ENCODE measurements around the gene ADCY1. TPM values are rescaled to one million over a fixed set of nuclear protein-coding genes. Genes with fewer than 3 reads are reported as not detected.

ADCY1 gene
- total RNA-seq, 1 donor from 2014 or later: 3.1 TPM

DNA sequence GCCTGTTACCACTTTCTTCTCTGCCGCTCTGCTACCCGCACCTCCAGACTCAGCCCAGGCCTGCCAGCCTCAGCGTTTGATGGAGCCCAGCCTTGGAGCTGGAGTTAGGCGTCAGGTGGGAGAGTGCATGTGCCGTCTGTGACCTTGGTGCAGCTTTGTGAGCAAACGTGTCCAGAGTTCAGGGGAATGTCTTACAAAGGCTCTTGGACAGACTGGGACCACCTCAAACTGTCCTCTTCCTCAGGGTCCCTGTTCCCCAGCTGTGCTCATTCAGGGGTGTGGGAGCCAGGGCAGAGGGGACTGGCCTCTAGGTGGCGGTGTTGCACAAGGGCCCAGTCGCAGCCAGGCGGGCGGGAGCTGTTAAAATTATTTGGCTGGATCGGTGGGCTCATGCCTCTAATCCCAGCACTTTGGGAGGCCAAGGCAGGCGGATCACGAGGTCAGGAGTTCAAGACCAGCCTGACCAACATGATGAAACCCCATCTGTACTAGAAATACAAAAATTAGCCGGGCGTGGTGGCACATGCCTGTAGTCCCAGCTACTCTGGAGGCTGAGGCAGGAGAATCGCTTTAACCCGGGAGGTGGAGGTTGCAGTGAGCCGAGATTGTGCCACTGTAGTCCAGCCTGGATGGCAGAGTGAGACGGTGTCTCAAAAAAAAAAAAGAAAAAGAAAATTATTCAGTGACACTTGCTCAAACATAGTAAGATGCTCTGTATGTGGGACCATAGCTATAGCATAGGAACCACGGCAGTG, 89.2 kb downstream of the ADCY1 start:
- intact Hi-C loops (cut with micrococcal nuclease): no loop called here

DNA sequence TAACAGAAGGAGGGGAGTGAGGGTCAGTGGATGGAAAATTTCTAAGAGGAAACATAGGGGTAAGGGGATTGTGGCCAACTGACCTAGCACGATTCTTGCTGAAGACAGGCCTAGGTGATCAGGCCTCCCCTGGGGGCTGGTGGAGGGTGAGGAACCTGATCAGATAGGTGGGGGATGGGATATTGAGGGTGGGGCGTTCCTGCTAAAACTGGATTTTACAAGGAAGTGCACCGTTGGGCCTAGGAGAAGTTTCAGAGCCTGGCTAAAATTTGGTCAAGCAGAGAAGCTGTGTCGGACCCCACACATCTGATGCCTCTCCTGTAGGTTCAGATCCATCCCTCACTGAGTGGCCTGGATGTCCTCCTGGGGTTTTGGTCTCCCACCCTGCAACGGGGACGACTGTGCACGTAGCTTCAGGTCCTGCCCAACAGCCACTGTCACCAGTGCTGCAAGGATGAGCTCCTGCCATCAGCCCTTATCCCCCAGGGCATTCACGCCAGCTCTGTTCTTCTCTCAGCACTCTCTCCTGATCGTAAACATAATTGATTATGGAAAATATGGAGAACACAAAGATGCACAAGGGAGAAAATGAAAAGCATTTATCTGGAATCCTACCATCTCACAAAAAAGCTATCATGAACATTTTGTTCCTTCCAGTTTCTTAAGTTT, 89.9 kb downstream of the ADCY1 start:
- intact Hi-C loops (cut with micrococcal nuclease): no loop called here

DNA sequence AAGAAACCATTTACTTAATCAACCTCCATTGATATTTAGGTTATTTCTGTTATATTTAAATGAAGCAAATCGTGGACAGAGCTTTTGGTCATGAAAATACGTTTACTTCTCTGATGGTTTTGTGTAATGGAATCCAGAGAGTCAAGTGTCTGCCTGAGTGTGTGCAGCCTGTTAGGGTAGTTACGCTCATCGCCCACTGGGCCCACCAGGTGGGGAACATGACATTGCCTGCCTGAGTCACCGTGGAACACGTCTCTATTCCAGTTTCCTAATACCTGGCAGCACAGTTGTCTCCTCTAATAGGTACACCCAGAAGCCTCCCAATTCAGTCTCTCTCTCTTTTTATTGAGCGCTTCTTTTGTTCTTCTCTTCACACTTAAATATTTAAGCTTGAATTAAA, 91.0 kb downstream of the ADCY1 start:
- intact Hi-C loops (cut with micrococcal nuclease): no loop called here

DNA sequence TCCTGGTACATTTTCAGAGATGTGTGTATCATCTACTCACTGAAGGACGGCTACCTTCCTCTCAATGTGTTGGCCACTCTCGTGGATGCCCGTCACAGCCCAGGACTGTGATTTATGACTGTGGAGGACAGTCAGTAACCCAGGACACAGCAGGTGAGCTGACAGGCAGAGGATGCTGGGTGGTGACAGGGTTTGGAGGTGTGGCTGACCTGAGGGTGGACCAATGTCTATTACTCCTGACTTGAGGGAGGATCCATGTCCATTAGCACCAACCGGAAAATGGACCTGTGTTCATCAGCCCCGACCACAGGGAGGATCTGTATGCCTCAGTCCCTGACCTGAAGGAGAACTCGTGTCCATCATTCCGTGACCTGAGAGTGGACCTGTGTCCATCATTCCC, 96.1 kb downstream of the ADCY1 start:
- intact Hi-C loops (cut with micrococcal nuclease): no loop called here

DNA sequence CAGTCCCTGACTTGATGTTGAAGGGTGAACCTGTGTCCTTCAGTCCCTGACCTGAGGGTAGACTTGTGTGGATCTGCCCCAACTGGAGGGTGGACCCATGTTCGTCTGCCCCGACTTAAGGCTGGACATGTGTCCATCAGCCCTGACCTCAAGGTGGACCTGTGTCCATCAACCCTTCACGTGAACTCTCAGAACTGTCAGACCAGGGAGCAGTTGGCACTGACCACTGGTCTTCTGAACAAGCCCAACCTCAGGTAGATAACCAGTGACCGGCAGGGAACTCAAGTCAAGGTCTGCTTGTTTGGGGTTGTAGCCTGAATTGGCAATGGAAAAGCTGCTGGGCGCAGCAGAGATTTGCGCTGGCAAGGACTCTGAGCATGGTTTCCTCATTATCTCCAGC, 96.5 kb downstream of the ADCY1 start:
- intact Hi-C loops (cut with micrococcal nuclease): no loop called here

DNA sequence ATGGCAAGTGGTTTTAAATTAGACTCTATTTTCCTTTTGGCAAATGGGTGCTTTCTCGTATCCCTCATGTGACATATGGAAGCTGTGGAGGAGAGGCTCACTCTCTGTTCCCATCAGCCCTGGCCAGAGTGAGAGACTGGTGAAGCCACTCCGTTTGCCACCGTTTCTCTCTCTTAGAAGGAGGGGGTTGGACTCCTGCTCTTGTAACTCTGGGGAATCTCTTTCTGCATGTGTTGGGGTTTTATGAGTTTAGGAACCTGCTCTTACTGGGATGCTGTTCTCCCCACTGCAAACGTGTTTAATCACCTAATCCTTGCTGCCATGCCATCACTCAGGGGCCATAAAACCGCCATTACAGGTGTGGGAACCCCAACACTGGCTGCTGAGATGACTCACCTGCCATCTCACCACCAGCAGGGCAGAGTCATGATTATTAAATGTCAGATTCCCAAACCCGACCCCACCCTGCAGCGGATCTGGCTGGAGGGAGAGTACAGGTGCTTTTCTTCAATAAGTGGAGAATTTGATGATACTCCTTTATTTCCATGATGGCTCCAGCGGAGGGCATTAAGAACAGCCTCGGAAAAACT, 103.2 kb downstream of the ADCY1 start:
- intact Hi-C loops (cut with micrococcal nuclease): no loop called here

DNA sequence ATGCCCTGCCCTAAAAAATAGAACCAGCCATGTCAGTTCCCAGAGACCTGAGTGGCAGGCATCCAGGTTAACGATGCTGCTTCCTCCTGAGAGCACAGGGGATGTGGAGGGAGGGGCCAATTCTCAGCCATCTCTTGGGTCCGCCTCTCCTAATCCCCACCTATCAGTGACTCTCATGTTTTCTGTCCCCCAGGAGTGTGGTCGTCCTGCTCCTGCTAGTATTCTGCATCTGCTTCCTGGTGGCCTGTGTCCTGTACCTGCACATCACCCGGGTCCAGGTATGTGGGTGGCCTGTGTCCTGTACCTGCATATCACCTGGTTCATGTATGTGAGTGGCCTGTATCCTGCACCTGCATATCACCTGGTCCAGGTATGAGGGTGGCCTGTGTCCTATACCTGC, 105.3 kb downstream of the ADCY1 start:
- intact Hi-C loops (cut with micrococcal nuclease): no loop called here

DNA sequence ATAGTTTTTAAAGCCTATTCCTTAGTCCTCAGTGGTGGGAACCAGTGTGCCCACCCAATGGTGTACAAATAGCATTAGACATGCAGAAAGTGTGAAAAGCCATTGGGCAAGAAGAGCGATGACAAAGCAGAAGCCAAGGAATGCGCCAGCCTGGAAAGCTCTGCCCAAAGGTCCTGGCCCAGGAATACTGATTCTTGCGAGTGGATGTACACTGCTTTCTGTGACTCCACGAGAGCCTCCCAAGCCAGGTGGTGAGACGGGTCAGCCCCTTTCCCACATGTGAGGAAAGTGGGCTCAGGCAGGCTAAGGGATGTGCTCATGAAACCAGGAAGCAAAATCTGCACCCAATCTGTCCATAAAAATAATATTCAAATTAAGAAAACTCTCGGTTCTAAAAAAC, 106.6 kb downstream of the ADCY1 start:
- intact Hi-C loops (cut with micrococcal nuclease): no loop called here

DNA sequence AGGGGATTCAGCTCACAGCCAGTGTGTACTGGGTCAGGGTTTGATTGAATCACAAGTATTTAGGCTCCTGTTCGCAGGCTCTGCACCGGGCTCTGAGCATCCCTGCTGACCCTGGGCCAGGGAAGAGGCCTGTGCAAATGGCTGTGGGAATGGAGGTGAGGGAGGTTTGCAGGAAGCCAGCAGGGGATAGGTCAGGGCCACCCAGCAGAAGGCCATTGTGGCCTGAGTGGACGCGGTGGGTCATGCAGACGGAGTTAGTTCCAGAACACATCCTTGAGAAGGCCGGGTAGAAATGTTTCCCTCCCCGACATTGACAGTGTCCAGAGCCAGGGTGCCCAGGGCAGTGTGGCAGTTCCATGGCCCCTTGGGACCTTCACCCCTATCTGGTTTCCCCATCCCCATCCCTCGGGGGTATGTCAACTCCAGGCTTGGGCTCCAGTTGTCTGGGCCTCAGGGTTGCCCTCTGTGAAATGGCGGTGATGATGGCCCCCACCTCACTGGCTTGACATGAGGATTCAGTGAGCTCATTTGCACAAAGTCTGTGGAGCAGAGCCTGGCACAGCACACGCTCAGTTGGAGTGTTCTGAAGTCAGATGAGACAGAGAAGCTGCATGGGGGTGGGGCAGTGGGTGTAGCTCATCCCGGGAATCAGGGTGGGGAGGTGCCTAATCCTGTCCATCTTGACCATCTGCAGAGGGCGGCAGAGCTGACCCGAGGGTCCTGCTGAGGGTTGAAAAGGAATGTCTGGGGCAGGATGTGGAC, 107.6 kb downstream of the ADCY1 start:
- intact Hi-C loops (cut with micrococcal nuclease): no loop called here

DNA sequence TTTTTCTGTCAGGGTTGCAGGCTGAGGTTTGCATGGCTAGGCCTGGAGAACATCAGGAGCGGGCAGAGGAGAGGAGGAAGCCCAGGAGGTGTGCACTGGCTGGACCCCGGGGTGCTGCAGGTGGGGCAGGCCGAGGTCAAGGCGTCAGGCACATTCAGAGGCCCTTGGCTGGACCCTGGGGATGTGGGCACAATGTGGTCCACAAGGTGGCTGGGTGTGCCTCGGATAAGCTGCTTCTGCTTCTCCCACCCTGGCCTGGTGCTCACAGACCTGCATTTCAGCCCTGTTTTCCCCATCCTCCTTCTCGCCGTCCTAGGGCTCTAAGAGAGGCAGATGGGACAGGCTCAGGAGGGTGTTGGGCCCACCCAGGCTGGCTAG, 108.2 kb downstream of the ADCY1 start:
- intact Hi-C loops (cut with micrococcal nuclease): no loop called here

DNA sequence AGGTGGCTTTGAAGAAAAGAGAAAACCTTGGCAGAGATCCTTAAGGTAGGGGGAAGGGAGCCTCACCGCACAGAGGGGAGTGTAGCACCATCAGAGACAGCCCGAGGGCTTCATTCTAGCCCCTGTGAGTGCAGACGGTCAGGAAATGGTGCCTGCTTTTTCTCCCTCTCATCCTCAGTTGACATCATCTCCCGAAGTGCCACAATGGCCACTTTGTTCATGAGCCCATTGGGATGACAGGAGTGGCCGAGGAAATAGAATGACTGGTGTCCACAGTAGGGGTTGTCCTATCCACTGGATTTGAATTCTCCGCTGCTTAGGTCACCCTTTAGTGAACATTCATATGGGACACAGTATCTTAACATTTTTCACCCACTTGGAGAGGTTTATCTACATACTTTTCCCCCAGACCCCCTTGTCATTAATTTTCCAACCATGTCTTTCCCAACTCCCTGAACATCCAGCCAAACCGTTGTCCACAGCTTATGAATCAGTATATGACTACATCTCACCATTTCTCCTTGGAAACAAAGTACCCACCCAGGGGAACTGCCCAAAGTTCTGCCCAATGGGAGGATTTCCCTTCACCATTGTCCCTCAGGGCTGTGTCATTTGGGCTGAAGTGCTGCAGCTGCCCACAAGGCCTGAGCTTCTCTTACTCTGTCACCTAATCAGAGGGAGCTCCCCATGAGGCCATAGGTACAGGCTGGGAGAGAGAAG, 108.8 kb downstream of the ADCY1 start:
- intact Hi-C loops (cut with micrococcal nuclease): no loop called here

DNA sequence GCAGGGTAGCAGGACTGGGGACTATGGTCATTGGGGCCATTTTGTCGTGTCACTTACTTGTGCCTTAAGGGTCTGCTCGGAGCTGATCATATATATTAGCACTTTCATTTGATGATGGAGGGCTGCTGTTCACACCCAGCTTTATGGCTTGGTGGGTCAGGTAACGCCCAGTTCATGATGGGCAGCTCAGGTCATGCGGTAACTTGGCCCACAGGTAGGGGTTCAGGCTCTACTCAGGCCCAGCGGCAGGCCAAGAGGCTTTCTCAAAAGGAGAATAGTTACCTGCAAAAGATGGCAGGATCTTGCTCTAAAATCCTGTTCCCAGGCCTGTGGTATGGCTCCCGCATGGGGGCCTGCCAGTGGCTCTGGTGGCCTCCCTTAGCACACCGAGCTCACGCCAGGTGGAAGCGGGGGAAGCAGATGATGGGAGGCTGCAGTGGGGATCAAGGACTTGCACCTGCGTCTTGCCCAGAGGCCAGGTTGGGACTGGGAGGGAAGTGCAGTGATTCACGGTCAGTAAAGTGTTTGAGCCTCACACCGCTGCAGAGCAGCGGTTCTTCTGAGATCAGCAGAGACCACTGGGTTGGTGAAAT, 109.5 kb downstream of the ADCY1 start:
- intact Hi-C loops (cut with micrococcal nuclease): no loop called here

DNA sequence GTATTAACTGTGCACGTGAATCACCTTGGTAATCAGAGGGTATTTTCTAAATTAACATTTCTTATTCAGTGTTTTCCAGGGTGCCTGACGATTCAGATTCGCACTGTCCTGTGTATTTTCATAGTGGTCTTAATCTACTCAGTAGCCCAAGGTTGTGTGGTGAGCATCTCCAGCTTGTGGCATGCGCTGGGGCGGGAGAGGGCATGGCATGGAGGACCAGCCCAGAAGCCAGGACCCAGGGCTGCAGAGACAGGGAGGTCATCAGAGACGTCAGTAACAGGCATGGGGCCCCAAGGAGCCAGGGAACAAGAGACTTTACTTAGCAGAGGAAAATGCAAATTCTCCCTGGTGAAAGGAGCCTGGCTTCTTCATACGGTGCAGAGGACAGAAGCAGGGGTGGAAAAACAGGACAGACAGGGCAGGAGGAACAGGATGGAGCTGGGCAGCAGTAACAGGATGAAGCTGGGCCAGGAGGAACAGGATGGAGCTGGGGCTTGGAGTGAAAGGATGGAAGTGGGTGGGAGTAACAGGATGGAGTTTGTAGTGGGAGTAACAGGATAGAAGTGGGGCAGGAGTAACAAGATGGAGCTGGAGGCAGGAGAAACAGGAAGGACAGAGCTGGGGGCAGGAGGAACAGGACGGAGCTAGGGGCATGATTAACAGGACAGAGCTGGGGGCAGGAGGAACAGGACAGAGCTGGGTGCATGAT, 110.9 kb downstream of the ADCY1 start:
- intact Hi-C loops (cut with micrococcal nuclease): no loop called here

DNA sequence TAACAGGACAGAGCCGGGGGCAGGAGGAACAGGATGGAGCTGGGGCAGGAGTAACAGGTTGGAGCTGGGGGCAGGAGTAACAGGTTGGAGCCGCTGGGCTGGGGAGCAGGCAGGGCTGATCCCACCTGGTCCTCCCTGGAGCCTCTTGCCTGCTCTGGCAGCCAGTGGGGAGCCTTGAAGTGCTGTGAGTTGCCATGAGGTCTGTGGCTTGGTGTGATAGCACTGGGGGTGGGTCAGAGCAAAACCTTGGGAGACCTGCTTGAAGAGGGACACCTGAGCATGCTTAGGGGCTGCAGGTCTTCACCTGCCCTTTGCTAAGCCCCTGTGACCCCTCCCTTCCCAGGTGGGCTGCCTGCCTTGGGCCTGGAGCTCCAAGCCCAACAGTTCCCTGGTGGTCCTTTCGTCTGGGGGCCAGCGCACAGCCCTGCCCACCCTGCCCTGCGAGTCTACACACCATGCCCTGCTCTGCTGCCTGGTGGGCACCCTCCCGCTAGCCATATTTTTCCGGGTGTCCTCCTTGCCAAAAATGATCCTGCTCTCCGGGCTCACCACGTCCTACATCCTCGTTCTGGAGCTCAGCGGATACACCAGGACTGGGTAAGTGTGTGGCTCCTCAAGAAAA, 111.6 kb downstream of the ADCY1 start:
- intact Hi-C loops (cut with micrococcal nuclease): no loop called here

DNA sequence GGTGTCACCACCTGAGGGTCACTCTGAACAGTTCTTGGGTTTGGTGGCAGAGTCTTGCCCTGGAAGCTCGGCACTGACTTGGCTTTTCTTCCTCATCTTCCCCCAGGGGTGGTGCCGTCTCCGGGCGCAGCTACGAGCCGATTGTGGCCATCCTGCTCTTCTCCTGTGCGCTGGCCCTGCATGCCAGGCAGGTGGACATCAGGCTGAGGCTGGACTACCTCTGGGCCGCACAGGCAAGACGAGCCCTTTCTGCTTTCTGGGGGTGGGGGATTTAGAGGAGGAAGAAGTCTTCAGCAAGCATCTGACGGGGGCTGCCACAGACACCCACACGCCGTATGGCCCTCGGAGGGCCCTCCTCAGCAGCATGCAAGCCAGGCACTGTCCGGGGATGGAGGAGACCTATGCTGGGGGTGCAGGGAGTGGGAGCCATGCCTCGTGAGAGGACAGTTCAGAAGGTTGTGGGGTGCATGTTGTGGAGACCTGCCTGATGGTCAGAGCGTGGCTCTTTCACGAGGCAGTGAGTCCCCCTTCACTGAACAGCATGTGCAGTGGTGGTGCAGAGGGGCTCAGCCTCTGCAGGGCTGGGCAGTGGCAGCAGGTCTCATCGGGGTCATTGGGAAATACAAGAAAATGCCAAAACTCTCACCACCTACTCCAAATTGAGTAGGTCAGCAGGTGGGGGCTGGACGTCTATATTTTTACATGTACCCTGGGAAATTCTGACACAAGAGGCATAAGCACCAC, 112.4 kb downstream of the ADCY1 start:
- intact Hi-C loops (cut with micrococcal nuclease): no loop called here

DNA sequence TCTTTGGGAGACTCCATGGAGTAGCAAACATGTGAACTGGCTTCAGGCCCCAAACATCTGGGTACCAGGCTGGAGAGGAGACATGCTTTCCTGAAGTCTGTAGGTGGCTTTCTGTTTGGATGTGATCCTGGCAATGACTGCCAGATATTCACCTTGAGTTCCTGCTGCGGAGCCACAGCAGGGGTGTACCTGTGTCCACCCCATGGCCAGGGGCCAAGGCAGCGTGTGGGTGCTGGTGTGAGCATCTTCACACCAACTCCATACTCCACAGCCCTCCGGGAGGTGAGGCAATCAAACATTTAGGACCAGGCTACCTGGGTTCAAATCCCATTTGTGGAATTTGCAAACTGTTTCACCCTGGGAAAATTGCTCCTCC, 113.0 kb downstream of the ADCY1 start:
- intact Hi-C loops (cut with micrococcal nuclease): no loop called here

DNA sequence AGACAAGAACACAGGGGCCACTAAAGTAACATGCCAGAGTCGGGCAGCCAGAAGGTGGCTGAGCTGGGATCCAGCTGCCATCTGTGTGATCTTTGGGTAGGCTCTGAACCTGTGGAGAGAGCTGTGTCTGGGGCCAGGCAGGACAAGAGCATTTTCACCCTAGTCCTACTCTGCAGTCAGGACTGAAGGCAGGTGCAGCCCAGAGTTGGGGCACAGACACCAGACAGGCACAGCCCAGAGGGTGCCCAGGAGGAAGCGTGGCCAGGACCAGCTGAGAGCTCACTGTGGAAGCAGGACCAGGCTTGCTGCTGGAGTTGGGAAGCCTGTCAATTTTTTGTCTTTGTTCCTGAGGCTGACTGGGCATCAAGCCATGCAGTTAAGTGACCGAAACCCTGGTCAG, 113.6 kb downstream of the ADCY1 start:
- intact Hi-C loops (cut with micrococcal nuclease): no loop called here

DNA sequence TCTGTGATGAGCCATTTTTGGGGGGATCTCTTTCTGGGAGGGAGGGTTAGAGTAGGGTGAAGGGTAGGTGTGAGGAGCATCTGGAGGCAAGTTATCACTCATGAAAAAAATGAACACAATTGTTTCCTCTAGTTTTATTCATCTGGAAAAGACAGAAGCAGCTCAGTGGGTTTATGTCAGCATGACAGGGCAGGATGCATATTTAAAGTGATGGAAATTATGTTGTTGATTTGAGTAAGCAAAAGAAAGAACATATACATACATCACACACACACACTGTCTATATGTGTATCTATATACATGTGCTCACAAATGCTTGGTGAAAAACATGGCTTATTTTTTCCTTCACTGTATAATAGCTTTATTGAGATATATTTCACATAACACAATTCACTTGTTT, 114.2 kb downstream of the ADCY1 start:
- intact Hi-C loops (cut with micrococcal nuclease): no loop called here
